Measurements from ENCODE around the gene HOXD12. TPM values are rescaled to one million over a fixed set of nuclear protein-coding genes. Genes with fewer than 3 reads are reported as not detected.

HOXD12 gene
- total RNA-seq, 1 donor from 2014 or later, result not detected

- peaks cover 2% of the 10 kb centered on the region for H3K36me3 Mint-ChIP-seq (ENCODE audit: low read depth)
- H3K27me3 Mint-ChIP-seq (ENCODE audit: low read depth), result peaks cover 79% of the 10 kb centered on the region
- no peak overlapping the region for H3K4me3 Mint-ChIP-seq (ENCODE audit: unreplicated experiment)
- no peak overlapping the region for H3K27ac Mint-ChIP-seq (ENCODE audit: unreplicated experiment)
- DNase-seq (ENCODE audit: low spot score), result no peak
- no peaks in the 10 kb centered on the region for H3K9me3 Mint-ChIP-seq (ENCODE audit: low read depth)
- H3K4me1 Mint-ChIP-seq (ENCODE audit: low read depth), result peaks cover 4% of the 10 kb centered on the region
- TF ChIP-seq, protein P1, sequence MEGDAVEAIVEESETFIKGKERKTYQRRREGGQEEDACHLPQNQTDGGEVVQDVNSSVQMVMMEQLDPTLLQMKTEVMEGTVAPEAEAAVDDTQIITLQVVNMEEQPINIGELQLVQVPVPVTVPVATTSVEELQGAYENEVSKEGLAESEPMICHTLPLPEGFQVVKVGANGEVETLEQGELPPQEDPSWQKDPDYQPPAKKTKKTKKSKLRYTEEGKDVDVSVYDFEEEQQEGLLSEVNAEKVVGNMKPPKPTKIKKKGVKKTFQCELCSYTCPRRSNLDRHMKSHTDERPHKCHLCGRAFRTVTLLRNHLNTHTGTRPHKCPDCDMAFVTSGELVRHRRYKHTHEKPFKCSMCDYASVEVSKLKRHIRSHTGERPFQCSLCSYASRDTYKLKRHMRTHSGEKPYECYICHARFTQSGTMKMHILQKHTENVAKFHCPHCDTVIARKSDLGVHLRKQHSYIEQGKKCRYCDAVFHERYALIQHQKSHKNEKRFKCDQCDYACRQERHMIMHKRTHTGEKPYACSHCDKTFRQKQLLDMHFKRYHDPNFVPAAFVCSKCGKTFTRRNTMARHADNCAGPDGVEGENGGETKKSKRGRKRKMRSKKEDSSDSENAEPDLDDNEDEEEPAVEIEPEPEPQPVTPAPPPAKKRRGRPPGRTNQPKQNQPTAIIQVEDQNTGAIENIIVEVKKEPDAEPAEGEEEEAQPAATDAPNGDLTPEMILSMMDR (IDR thresholded peaks at IDR 0.05), result no peak
Observed at GRCh38 chr2:176072951-176073904, 26.4 kb upstream of the HOXD12 start.

DNA sequence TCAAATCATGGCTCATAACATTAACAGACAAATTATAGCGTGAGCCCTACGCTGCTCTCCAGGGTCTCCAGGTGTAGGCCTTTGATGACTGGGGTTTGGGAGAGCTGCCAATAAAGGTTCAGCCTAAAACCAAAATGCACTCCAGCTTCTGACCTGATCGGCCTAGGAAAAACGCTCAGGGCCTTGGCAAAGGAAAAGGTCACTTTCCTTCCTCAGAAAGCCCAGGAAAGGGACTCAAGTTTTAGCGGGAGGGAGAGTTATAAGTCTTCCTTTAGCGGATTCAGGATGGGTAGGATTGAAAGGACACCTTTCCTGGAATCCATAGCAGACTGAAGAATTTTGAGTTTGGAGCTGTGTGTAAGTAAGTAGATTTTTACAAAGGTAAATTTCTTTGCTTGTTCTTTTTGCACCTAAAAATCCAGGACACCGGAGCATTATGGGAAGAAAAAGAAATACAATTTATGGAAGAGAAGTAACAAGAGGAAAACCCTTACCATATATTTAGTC lies 24.6 kb upstream of the HOXD12 start:
- Mint-ChIP-seq H3K27me3 (ENCODE audit: low read depth) (peaks cover 77% of the 10 kb centered on the region), H3K27ac (ENCODE audit: unreplicated experiment) (no peak overlapping the region), H3K36me3 (ENCODE audit: low read depth) (peaks cover 6% of the 10 kb centered on the region), H3K9me3 (ENCODE audit: low read depth) (no peaks in the 10 kb centered on the region), H3K4me3 (ENCODE audit: unreplicated experiment) (no peak overlapping the region), H3K4me1 (ENCODE audit: low read depth) (peaks cover 8% of the 10 kb centered on the region)
- TF ChIP-seq, protein P1 (IDR thresholded peaks at IDR 0.05), result no peak
- no peak for DNase-seq (ENCODE audit: low spot score)

- H3K27me3 Mint-ChIP-seq (ENCODE audit: low read depth), result peaks cover 72% of the 10 kb centered on the region
- DNase-seq (ENCODE audit: low spot score), result no peak
- peaks cover 8% of the 10 kb centered on the region for H3K4me1 Mint-ChIP-seq (ENCODE audit: low read depth)
- no peak overlapping the region for H3K27ac Mint-ChIP-seq (ENCODE audit: unreplicated experiment)
- H3K36me3 Mint-ChIP-seq (ENCODE audit: low read depth), result peaks cover 6% of the 10 kb centered on the region
- H3K9me3 Mint-ChIP-seq (ENCODE audit: low read depth), result no peaks in the 10 kb centered on the region
- TF ChIP-seq, protein P1 (IDR thresholded peaks at IDR 0.05), result no peak
- no peak overlapping the region for H3K4me3 Mint-ChIP-seq (ENCODE audit: unreplicated experiment)
Observed at GRCh38 chr2:176075481-176075880, 24.1 kb upstream of the HOXD12 start.

- H3K27me3 Mint-ChIP-seq (ENCODE audit: low read depth), result peaks cover 70% of the 10 kb centered on the region
Observed at GRCh38 chr2:176076063-176076462, 23.5 kb upstream of the HOXD12 start.

GRCh38 chr2:176076796-176077195 lies 22.8 kb upstream of the HOXD12 start:
- DNase-seq (ENCODE audit: low spot score), result no peak
- Mint-ChIP-seq H3K27me3 (ENCODE audit: low read depth) (peaks cover 72% of the 10 kb centered on the region), H3K36me3 (ENCODE audit: low read depth) (peaks cover 8% of the 10 kb centered on the region), H3K4me1 (ENCODE audit: low read depth) (peaks cover 12% of the 10 kb centered on the region), H3K27ac (ENCODE audit: unreplicated experiment) (no peak overlapping the region), H3K4me3 (ENCODE audit: unreplicated experiment) (no peak overlapping the region), H3K9me3 (ENCODE audit: low read depth) (no peaks in the 10 kb centered on the region)
- TF ChIP-seq, protein P1 (IDR thresholded peaks at IDR 0.05), result no peak

More at GRCh38 chr2:176076063-176076462, 23.5 kb upstream of the HOXD12 start:
- TF ChIP-seq, protein P1 (IDR thresholded peaks at IDR 0.05), result no peak
- H3K9me3 Mint-ChIP-seq (ENCODE audit: low read depth), result no peaks in the 10 kb centered on the region
- no peak overlapping the region for H3K27ac Mint-ChIP-seq (ENCODE audit: unreplicated experiment)
- peaks cover 10% of the 10 kb centered on the region for H3K4me1 Mint-ChIP-seq (ENCODE audit: low read depth)
- DNase-seq (ENCODE audit: low spot score), result no peak
- peaks cover 6% of the 10 kb centered on the region for H3K36me3 Mint-ChIP-seq (ENCODE audit: low read depth)
- H3K4me3 Mint-ChIP-seq (ENCODE audit: unreplicated experiment), result no peak overlapping the region

Measured in chondrocyte (in vitro differentiated cells).